ENCODE data around the gene TUBGCP2.
A peak's percentile ranks its signal among the peaks of the same experiment; 100 is the strongest.

Gene TUBGCP2

DNA sequence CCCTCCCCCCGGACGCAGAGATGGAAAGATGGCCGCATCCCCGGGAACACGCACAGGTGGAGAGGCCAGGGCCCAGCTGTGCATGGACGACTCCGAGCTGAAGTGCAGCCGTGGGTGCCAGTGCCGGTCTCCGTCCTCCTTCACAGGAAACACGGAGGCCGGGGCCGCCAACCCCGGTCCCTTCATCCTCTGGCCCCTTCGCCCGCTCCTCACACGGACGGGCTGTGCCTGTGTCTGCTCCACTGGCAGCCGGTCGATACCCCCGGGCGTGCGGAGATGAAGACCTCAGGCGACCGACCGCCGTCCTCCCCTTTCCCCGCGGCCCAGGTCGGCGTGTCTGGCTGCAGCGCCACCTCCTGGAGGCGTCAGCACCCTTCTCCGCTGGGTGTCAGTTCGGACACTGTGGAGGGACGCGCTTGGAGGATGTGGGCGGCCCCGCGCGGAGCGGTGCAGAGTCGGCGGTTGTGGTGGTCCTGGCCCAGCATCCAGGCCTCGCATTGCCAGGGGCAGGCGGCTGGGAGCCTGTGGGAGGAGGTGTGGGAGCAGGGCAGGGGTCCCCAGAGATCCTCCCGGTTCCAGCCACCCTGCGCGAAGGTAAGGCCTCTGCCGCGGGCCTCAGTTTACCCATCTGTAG is 9.9 kb upstream of the TUBGCP2 start:
- H3K4me3 ChIP-seq (ENCODE audit: low read depth, low read length), result peak overlapping the region; percentile 21
- DNase-seq (ENCODE audit: low read depth), result no peak

DNA sequence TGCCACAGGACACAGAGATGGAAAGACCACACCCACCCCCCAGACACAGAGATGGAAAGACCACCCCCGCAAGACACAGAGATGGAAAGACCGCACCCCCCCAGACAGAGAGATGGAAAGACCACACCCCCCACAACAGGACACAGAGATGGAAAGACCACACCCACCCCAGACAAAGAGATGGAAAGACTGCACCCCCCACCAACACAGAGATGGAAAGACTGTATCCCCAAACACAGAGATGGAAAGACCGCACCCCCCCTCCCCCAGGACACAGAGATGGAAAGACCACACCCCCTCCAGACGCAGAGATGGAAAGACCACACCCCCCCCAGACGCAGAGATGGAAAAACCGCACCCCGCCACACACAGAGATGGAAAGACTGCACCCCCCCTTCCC is 8.1 kb upstream of the TUBGCP2 start:
- TF ChIP-seq, protein P1, sequence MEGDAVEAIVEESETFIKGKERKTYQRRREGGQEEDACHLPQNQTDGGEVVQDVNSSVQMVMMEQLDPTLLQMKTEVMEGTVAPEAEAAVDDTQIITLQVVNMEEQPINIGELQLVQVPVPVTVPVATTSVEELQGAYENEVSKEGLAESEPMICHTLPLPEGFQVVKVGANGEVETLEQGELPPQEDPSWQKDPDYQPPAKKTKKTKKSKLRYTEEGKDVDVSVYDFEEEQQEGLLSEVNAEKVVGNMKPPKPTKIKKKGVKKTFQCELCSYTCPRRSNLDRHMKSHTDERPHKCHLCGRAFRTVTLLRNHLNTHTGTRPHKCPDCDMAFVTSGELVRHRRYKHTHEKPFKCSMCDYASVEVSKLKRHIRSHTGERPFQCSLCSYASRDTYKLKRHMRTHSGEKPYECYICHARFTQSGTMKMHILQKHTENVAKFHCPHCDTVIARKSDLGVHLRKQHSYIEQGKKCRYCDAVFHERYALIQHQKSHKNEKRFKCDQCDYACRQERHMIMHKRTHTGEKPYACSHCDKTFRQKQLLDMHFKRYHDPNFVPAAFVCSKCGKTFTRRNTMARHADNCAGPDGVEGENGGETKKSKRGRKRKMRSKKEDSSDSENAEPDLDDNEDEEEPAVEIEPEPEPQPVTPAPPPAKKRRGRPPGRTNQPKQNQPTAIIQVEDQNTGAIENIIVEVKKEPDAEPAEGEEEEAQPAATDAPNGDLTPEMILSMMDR (IDR thresholded peaks at IDR 0.05; ENCODE audit: low read depth, low read length, missing control alignments), result no peak
- no peak for DNase-seq (ENCODE audit: low read depth)
- H3K4me3 ChIP-seq (ENCODE audit: low read depth, low read length), result no peak overlapping the region

More for the DNA sequence above, 9.9 kb upstream of the TUBGCP2 start:
- TF ChIP-seq, protein P1 (IDR thresholded peaks at IDR 0.05; ENCODE audit: low read depth, low read length, missing control alignments), result peak; percentile 73

DNA sequence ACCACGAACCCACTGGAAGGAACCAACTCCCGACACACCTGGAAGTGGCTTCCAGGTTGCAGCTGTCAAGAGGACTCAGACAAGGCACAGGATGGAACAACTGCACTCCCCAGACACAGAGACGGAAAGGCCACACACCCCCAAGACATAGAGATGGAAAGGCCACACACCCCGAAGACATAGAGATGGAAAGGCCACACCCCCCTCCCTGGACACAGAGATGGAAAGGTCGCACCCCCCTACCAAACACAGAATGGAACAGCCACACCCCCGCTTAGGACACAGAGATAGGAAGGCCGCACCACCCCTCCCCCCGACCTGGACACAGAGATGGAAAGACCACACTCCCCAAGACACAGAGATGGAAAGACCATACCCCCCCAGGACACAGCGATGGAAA is 7.6 kb upstream of the TUBGCP2 start:
- TF ChIP-seq, protein P1 (IDR thresholded peaks at IDR 0.05; ENCODE audit: low read depth, low read length, missing control alignments), result no peak
- DNase-seq (ENCODE audit: low read depth), result no peak
- H3K4me3 ChIP-seq (ENCODE audit: low read depth, low read length), result no peak overlapping the region

DNA sequence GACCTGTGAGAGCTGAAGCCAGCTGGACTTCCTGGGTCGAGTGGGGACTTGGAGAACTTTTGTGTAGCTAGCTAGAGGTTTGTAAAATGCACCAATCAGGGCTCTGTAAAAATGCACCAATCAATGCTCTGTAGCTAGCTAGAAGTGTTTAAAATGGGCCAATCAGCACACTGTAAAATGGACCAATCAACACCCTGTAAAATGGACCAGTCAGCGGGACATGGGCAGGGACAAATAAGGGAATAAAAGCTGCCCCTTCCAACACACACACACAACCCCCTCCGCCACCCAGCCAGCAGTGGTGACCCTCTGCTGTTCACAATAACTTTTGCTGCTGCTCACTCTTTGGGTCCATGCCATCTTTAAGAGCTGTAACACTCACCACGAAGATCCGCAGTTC is 7.2 kb upstream of the TUBGCP2 start:
- no peak for DNase-seq (ENCODE audit: low read depth)
- H3K4me3 ChIP-seq (ENCODE audit: low read depth, low read length), result no peak overlapping the region
- TF ChIP-seq, protein P1 (IDR thresholded peaks at IDR 0.05; ENCODE audit: low read depth, low read length, missing control alignments), result no peak

DNA sequence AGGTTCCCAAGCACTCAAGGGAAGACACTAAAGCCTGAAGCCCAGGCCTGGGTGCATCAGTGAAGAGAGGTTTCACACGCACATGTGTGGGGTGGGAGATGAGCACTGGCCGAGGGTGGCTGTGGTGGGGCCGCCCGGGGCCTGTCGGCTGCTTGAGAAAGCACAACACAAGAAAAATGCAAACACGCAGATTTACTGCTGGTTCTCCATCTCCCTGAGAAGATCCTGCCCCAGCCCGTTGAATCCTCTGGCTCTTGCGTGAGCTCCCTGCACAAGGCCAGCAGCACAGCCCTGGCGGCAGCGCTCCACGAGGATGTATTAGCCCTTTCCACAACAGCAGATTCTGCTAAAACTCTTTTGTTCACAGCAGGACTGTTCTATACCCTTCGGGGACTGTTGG is 6.2 kb upstream of the TUBGCP2 start:
- no peak overlapping the region for H3K4me3 ChIP-seq (ENCODE audit: low read depth, low read length)
- TF ChIP-seq, protein P1 (IDR thresholded peaks at IDR 0.05; ENCODE audit: low read depth, low read length, missing control alignments), result no peak
- DNase-seq (ENCODE audit: low read depth), result no peak

DNA sequence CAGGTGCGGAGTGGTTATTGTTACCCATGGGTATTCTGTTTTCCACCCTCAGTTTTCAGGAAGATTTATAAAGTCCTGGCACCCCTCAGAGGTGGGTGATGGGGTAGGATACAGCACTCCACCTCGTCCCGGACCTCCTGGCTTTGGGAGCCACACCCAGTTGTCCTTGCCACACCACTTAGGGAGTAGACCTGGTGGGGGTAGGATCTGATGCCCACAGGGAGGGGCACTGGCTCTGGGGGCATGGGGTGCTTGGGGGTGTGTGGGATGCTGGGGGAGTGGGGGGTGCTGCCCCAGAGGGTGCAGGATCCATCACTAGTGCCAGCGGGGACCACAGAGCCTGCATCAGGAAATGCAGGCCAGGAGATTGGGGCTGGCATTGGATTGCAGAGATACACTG is 4.5 kb upstream of the TUBGCP2 start:
- no peak for DNase-seq (ENCODE audit: low read depth)
- TF ChIP-seq, protein P1 (IDR thresholded peaks at IDR 0.05; ENCODE audit: low read depth, low read length, missing control alignments), result no peak
- no peak overlapping the region for H3K4me3 ChIP-seq (ENCODE audit: low read depth, low read length)

DNA sequence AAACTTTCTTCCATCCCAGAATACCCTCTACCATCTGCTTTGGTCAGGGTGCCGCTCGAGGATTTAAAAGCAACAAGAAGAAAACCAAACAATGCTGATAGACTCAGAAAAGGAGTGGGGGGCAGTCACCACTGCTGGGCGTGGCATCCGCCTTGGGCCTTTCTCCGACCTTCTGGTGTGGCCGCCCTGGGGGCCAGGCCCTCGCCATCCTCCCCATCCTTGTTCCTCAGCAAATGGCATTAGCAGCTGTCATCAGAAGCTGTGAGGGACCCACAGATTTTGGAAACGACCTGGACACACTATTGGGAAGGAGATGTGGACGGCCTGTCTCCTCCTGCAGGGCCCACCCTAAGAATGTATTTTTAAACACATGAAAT is 4.1 kb upstream of the TUBGCP2 start:
- H3K4me3 ChIP-seq (ENCODE audit: low read depth, low read length), result no peak overlapping the region
- DNase-seq (ENCODE audit: low read depth), result no peak
- TF ChIP-seq, protein P1 (IDR thresholded peaks at IDR 0.05; ENCODE audit: low read depth, low read length, missing control alignments), result no peak
